ENCODE results near the gene PTEN.
A peak's percentile ranks its signal among the peaks of the same experiment; 100 is the strongest.

Gene PTEN

DNA sequence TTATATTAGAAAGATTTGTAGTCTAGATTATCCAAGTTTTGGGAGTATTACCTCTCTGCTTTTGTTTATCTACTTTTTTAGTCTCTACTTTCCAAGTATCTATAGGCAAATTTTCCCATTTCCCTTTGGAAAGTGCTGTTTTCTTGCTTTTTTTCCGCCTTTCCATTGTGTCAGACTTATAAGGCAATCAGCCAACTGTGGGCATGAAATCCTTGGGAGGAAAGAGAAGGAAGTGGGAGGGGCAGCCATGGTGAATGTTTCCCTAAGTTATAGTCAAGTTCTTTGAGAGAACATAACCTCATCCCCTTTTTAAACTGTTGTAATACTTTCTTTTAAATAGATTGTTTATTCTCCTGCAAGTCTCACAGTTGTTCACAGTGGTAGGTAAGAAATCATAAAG lies 52.6 kb downstream of the PTEN start:
- no peak overlapping the region for H3K4me3 ChIP-seq
- H3K27ac ChIP-seq, result no peak overlapping the region
- H3K9ac ChIP-seq, result no peak overlapping the region
- peaks cover 85% of the 10 kb centered on the region for H4K20me1 ChIP-seq
- no peaks in the 10 kb centered on the region for H3K27me3 ChIP-seq
- peaks cover 10% of the 10 kb centered on the region for H3K4me1 ChIP-seq
- H3K4me2 ChIP-seq, result no peak overlapping the region
- peaks cover 54% of the 10 kb centered on the region for H3K9me3 ChIP-seq
- TF ChIP-seq Cebpa-rat (IDR thresholded peaks at IDR 0.05), result no peak
- H3K36me3 ChIP-seq, result peaks cover 59% of the 10 kb centered on the region

DNA sequence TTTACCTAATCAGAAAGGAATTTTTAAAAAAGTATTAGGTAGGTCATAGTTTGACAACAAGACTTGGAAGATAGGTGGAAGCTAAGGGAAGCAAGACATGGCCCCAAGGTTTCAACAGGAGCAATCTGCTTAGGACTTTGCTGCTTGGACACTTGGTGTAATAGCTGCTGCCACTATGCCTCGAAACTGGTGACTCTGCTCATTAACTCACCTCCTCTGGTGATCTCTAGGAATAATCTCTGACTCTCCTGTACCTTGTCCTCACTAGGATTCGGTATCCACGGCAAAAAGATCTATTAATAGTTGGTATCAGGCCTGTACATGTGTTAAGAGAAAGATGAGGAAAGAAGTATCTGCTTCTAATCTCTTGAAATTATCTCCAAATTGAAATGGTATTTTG lies 53.1 kb downstream of the PTEN start:
- no peak overlapping the region for H3K4me2 ChIP-seq
- H3K9ac ChIP-seq, result no peak overlapping the region
- peaks cover 10% of the 10 kb centered on the region for H3K4me1 ChIP-seq
- peaks cover 54% of the 10 kb centered on the region for H3K9me3 ChIP-seq
- H3K27me3 ChIP-seq, result no peaks in the 10 kb centered on the region
- peaks cover 90% of the 10 kb centered on the region for H4K20me1 ChIP-seq
- TF ChIP-seq Cebpa-rat (IDR thresholded peaks at IDR 0.05), result no peak
- H3K27ac ChIP-seq, result no peak overlapping the region
- H3K36me3 ChIP-seq, result peaks cover 63% of the 10 kb centered on the region
- H3K4me3 ChIP-seq, result no peak overlapping the region

DNA sequence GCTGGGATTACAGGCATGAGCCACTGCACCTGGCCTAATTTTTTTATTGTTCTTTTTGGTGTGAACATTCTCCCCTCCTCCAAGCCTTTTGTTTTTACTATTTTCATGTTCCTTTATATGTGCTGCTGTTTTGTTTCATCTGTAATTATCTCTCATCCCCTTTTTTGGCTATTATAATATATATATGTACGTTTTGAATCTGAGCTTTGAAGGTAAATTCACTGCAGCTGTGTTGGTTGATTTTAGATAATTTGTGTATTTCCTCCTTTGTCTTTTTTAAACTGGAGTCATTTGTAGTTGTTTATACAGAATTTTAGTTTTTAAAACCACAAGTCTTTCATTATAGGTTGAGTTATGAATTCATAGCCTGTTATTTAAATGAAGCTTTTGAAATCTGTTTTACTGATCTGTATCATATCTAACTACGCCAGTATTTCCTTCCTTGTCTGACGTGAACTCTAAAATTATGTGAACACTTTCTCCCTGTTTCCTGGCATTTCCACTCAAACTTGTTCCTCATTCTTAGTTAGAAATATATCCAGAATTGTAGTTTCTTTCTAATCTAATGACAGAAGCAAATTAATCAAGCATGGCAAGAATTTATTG lies 54.9 kb downstream of the PTEN start:
- Histone ChIP-seq H3K9ac (no peak overlapping the region), H3K4me1 (peaks cover 26% of the 10 kb centered on the region), H3K27ac (no peak overlapping the region), H3K27me3 (no peaks in the 10 kb centered on the region), H3K36me3 (peaks cover 63% of the 10 kb centered on the region), H3K4me2 (no peak overlapping the region), H3K4me3 (no peak overlapping the region), H3K9me3 (peaks cover 43% of the 10 kb centered on the region), H4K20me1 (peaks cover 96% of the 10 kb centered on the region)
- TF ChIP-seq Cebpa-rat (IDR thresholded peaks at IDR 0.05), result no peak

DNA sequence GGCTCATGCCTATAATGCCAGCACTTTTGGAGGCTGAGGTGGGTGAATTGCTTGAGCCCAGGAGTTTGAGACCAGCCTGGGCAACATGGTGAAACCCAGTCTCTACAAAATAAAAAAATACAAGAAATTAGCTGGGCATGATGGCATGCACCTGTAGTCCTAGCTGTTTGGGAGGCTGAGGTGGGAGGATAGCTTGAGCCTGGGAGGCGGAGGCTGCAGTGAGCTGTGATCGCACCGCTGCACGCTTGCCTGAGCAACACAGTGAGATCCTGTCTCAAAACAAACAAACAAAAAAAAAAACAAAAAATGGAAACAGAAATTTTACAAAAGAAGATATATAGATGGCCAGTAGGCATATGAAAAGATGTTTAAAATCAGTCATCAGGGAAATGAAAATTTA lies 57.1 kb downstream of the PTEN start:
- peaks cover 57% of the 10 kb centered on the region for H3K36me3 ChIP-seq
- H3K27me3 ChIP-seq, result no peaks in the 10 kb centered on the region
- peaks cover 24% of the 10 kb centered on the region for H3K9me3 ChIP-seq
- no peak overlapping the region for H3K27ac ChIP-seq
- H3K9ac ChIP-seq, result no peak overlapping the region
- TF ChIP-seq Cebpa-rat (IDR thresholded peaks at IDR 0.05), result no peak
- no peak overlapping the region for H3K4me2 ChIP-seq
- peaks cover 98% of the 10 kb centered on the region for H4K20me1 ChIP-seq
- H3K4me3 ChIP-seq, result no peak overlapping the region
- H3K4me1 ChIP-seq, result peaks cover 37% of the 10 kb centered on the region

DNA sequence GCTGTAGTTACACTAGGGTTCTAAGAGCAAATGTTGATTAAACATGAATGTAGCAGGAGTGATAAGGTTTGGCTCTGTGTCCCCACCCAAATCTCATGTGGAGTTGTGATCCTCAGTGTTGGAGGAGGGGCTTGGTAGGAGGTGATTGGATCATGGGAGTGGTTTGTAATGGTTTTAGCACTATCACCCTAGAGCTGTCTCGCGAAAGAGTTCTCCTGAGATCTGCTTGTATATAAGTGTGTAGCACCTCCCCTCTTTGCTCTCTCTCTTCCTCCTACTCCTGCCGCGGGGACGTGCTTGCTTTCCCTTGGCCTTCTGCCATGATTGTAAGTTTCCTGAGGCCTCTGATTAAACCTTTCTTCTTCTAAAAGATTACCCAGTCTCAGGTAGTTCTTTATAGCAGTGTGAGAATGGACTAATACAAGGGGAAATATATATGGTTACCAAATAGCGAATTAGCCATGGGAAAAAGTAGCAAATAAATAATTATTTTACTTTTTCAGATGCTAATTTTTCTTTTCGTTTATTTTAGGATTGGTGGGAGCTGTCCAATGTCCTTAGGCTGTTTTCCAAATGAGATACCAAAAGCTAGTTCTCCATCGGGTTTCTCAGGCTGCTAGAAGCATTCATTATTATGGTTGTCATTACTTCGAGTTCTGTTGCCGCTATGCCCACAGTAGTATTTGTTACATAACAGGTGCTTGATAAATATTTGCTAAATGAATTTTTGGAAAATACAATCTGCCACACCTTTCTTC lies 58.7 kb downstream of the PTEN start:
- H3K4me3 ChIP-seq, result no peak overlapping the region
- peaks cover 52% of the 10 kb centered on the region for H3K4me1 ChIP-seq
- H3K27ac ChIP-seq, result no peak overlapping the region
- peaks cover 61% of the 10 kb centered on the region for H3K36me3 ChIP-seq
- peaks cover 22% of the 10 kb centered on the region for H3K9me3 ChIP-seq
- no peak for TF ChIP-seq Cebpa-rat (IDR thresholded peaks at IDR 0.05)
- H3K4me2 ChIP-seq, result peak overlapping the region; percentile 52; the same call in 1 of the 2 replicates
- H3K27me3 ChIP-seq, result no peaks in the 10 kb centered on the region
- H4K20me1 ChIP-seq, result peaks cover 98% of the 10 kb centered on the region
- no peak overlapping the region for H3K9ac ChIP-seq

DNA sequence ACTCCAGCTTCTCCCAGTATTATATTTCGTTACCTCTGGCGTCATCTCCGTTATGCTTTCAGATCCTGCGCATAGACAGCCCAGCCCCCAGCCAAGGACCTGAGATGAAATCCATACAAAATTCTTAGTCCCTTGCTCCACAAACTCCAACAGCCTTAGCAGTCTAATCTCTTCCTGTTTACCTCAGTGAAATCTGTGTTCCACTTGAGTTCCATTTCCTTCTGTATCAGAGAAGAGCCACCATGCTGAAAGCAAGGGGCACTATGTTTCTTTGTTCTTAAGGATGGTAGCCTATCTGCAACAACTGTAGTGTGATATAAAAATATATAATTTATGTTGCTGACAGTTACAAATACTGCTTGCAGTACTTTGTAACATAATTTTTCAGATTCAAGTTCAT lies 59.8 kb downstream of the PTEN start:
- H3K27ac ChIP-seq, result 0 out of 2 replicates have a peak overlapping the region, but pooled peaks have one; percentile 1

DNA sequence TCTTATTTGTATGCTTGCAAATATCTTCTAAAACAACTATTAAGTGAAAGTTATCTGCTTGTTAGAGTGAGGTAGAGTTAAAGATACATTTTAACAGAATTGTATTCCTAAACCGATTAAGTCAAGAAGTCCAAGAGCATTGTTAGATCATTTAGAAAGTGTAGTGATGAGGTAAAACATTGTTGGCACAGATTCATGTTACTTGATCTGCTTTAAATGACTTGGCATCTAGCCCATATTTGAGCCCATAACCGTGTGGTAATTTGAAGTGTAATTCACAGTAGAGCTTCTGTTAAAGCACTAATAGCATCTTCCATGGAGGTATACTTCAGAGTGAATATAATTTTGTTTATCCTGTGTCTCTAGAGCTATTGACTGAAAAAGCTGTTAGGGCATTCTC lies 62.1 kb downstream of the PTEN start:
- Histone ChIP-seq H3K9me3 (peaks cover 16% of the 10 kb centered on the region), H3K4me3 (no peak overlapping the region), H3K27ac (no peak overlapping the region), H3K4me1 (peaks cover 45% of the 10 kb centered on the region), H3K36me3 (peaks cover 68% of the 10 kb centered on the region), H3K27me3 (no peaks in the 10 kb centered on the region), H3K9ac (no peak overlapping the region), H4K20me1 (peaks cover 100% of the 10 kb centered on the region), H3K4me2 (no peak overlapping the region)
- TF ChIP-seq Cebpa-rat (IDR thresholded peaks at IDR 0.05), result no peak

More for the DNA sequence above, 59.8 kb downstream of the PTEN start:
- Histone ChIP-seq H3K9ac (no peak overlapping the region), H3K9me3 (peaks cover 22% of the 10 kb centered on the region), H3K36me3 (peaks cover 67% of the 10 kb centered on the region), H4K20me1 (peaks cover 98% of the 10 kb centered on the region), H3K4me2 (peak overlapping the region; percentile 52), H3K4me3 (no peak overlapping the region), H3K27me3 (no peaks in the 10 kb centered on the region), H3K4me1 (peaks cover 48% of the 10 kb centered on the region)
- TF ChIP-seq Cebpa-rat (IDR thresholded peaks at IDR 0.05), result no peak

DNA sequence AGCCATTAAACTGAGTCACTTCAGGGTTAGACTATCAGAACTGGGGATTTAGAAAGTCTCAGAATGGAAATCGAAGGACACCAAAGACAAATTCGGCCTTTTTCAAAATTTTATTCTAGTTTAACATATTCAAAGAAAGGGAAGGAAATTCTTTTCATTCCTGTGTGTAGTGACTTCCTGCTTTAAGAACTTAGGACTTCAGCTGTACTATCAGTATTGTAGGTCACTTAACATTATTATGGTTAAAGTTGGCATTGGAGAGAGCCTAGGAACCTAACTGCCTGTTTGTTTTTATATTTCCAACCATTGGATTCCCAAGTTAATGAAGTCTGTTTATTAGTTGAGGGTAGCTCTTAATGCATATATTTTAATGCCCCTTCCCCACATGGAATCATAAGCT lies 63.7 kb downstream of the PTEN start:
- Histone ChIP-seq H4K20me1 (peaks cover 100% of the 10 kb centered on the region), H3K9ac (no peak overlapping the region), H3K4me3 (no peak overlapping the region), H3K4me2 (peak overlapping the region; percentile 7; the same call in 1 of the 2 replicates), H3K9me3 (peaks cover 2% of the 10 kb centered on the region; the same call in 1 of the 2 replicates), H3K4me1 (peaks cover 41% of the 10 kb centered on the region), H3K27me3 (no peaks in the 10 kb centered on the region), H3K36me3 (peaks cover 64% of the 10 kb centered on the region), H3K27ac (no peak overlapping the region)
- no peak for TF ChIP-seq Cebpa-rat (IDR thresholded peaks at IDR 0.05)

DNA sequence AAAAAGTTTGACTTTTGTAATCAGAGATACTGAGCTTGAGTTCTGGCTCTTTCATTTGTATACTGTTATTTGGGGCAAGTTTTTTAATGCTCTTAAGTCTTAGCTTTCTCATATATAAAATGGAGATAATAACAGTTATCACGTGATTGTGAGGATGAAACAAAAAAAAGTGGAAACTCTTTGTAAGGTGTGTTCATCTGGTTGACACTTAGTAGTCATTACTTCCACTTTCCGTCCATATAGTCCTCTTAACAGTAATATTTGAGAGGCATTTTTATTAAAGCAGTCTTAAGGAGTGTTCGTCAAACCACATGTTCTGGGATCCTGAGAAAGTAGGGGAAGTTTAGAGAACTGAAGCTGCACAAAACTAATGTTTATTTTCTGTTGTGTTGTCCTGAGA lies 65.6 kb downstream of the PTEN start:
- no peaks in the 10 kb centered on the region for H3K27me3 ChIP-seq
- peaks cover 88% of the 10 kb centered on the region for H4K20me1 ChIP-seq
- no peak overlapping the region for H3K4me2 ChIP-seq
- peaks cover 64% of the 10 kb centered on the region for H3K36me3 ChIP-seq
- peaks cover 22% of the 10 kb centered on the region for H3K4me1 ChIP-seq
- no peak for TF ChIP-seq Cebpa-rat (IDR thresholded peaks at IDR 0.05)
- no peak overlapping the region for H3K9ac ChIP-seq
- H3K9me3 ChIP-seq, result no peaks in the 10 kb centered on the region; the same call in 1 of the 2 replicates
- H3K4me3 ChIP-seq, result no peak overlapping the region
- H3K27ac ChIP-seq, result no peak overlapping the region

DNA sequence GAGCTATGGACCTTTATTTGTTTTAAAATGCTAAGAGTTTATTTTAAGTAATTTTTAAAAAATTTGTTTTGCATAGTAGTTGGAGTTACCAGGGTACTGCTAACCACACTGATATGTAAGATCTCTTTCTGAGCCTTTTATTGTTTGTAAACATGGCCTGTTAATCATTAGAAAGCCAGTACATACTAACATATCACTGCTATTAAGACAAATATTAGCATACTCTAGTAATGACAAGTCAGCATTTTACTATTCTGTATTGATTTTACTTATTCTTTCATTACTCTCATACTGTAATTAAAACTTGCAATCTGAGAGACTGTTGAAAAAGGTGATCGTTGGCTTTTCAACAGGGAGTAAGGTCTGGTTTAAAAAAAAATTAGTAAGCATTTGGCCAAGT lies 66.7 kb downstream of the PTEN start:
- no peak overlapping the region for H3K4me2 ChIP-seq
- no peak overlapping the region for H3K9ac ChIP-seq
- peaks cover 65% of the 10 kb centered on the region for H3K36me3 ChIP-seq
- H3K27me3 ChIP-seq, result no peaks in the 10 kb centered on the region
- no peak overlapping the region for H3K27ac ChIP-seq
- H3K4me3 ChIP-seq, result no peak overlapping the region
- peaks cover 18% of the 10 kb centered on the region for H3K4me1 ChIP-seq
- no peak for TF ChIP-seq Cebpa-rat (IDR thresholded peaks at IDR 0.05)
- no peaks in the 10 kb centered on the region for H3K9me3 ChIP-seq
- H4K20me1 ChIP-seq, result peaks cover 76% of the 10 kb centered on the region
